K562 (cell line): ENCODE data around the gene FTO. TPM values are rescaled to one million over a fixed set of nuclear protein-coding genes. Genes with fewer than 3 reads are reported as not detected.
A peak's percentile ranks its signal among the peaks of the same experiment; 100 is the strongest.

Experiments used
- EP300 ChIP-seq: IDR thresholded peaks from 2 replicates; pipeline ENCODE4 v1.6.1; 2012; ENCODE audit warnings: low read length, improper control_type of control experiment
- REST ChIP-seq, 2 experiments: fragments of 450-650 bp; formaldehyde crosslinking in 1 of 2; IDR thresholded peaks; 2 replicates each; pipeline versions ENCODE4 v1.4.0 to v1.6.1; 2014 to 2020; ENCODE audit warnings: mild to moderate bottlenecking in 2 of 2, borderline replicate concordance in 1 of 2, low read depth in 1 of 2
- polyA plus RNA-seq, 8 experiments: library from polyadenylated mRNA; depleted of rRNA in 4 of 8; stranded (reverse) in 5 of 8; unstranded in 3 of 8; fragments of >200 nt; fragmentation: Nextera tagmentation in 2 of 8; fragmentation: Illumina TruSeq in 1 of 8; extraction: Ambion mirVana in 2 of 8; extraction: Trizol in 1 of 8; gene quantifications; 2 replicates each; pipeline versions ENCODE4 v1.2.1 to v1.2.3, GENCODE V29; 2011 to 2014; ENCODE audit warnings: inconsistent platforms in 1 of 8, missing spikeins in 1 of 8
- total RNA-seq, 7 experiments: library from RNA; depleted of rRNA in 6 of 7; stranded (reverse); fragments of >200 nt in 6 of 7; fragmentation: Illumina TruSeq in 2 of 7; extraction: Trizol in 2 of 7; gene quantifications; 2 replicates each; pipeline versions ENCODE4 v1.2.1 to v1.2.3, GENCODE V29; 2011 to 2021; ENCODE audit warnings: low replicate concordance in 1 of 7

The FTO gene
- total and polyA plus RNA-seq, 9 of the 15 experiments (the other 6 are each of a cell fraction or from before 2014, with no cell fraction given), result 11.3 to 27.7 (median 25.5) TPM

GRCh38 chr16:54193665-54194333, 489.8 kb downstream of the FTO start (continued):
- peak; percentile 39; the same call in 1 of the 2 replicates for TF ChIP-seq REST (IDR thresholded peaks at IDR 0.05; ENCODE audit: borderline replicate concordance)
- TF ChIP-seq REST (CRISPR knock-in tag; IDR thresholded peaks at IDR 0.05; ENCODE audit: low read depth), result no peak
- TF ChIP-seq EP300, result no peak
